Measurements from ENCODE around the gene PTGER1. TPM values are rescaled to one million over a fixed set of nuclear protein-coding genes. Genes with fewer than 3 reads are reported as not detected.

The PTGER1 gene
- total and polyA plus RNA-seq, 9 of the 15 experiments (the other 6 are each of a cell fraction or from before 2014, with no cell fraction given): 0.06 to 0.36 (median 0.31) TPM; not detected in 5

GRCh38 chr19:14510311-14511228, 35.4 kb upstream of the PTGER1 start (continued):
- TF ChIP-seq GMEB1 (CRISPR knock-in tag; IDR thresholded peaks at IDR 0.05): no peak
- TF ChIP-seq ZNF398 (CRISPR knock-in tag; IDR thresholded peaks at IDR 0.05): no peak
- no peak for TF ChIP-seq ILF3 (IDR thresholded peaks at IDR 0.05; ENCODE audit: borderline replicate concordance)
- no peak for TF ChIP-seq ARID4B (CRISPR knock-in tag; IDR thresholded peaks at IDR 0.05)
- TF ChIP-seq SPI1 (IDR thresholded peaks at IDR 0.05; ENCODE audit: borderline replicate concordance, low read depth, low read length): no peak
- TF ChIP-seq ZNF408 (CRISPR knock-in tag; IDR thresholded peaks at IDR 0.05; ENCODE audit: low read depth): no peak
- no peak for TF ChIP-seq RBBP5 (IDR thresholded peaks at IDR 0.05; ENCODE audit: borderline replicate concordance, insufficient read depth, low read length, poor library complexity, severe bottlenecking)
- no peak for TF ChIP-seq RBM25 (IDR thresholded peaks at IDR 0.05; ENCODE audit: low read depth, low read length, severe bottlenecking)
- peak; percentile 89 for TF ChIP-seq ATF3 (IDR thresholded peaks at IDR 0.05)
- TF ChIP-seq ATF3 (CRISPR knock-in tag; conservative IDR thresholded peaks at IDR 0.05): no peak
- TF ChIP-seq ZBTB11 (CRISPR knock-in tag; IDR thresholded peaks at IDR 0.05): no peak
